K562 (cell line): Measurements from ENCODE around the gene GRIK1. TPM values are rescaled to one million over a fixed set of nuclear protein-coding genes. Genes with fewer than 3 reads are reported as not detected.

Experiments used
- ATAC-seq: fragments of 200-7000 bp; cut with Tn5 transposase; 3 replicates; pipeline ENCODE4 v1.9.1; 2020; ENCODE audit warnings: moderate library complexity
- BruUV-seq: library from RNA; stranded (reverse); fragments of 400-500 nt; replicated peaks from 2 replicates; lab custom pipeline; 2021; lab: Mats Ljungman, UMichigan
- CTCF ChIA-PET: fragments of 300-600 bp; formaldehyde crosslinking; extraction: SDS; loops from one replicate; lab custom pipeline; 2021; ENCODE audit warnings: low intra/inter-chr PET ratio; lab: Yijun Ruan, JAX
- POLR2A ChIA-PET: fragments of 300-600, 350-650 bp; sonication (Branson Sonifier 250); formaldehyde crosslinking; extraction: SDS; loops from one replicate; lab custom pipeline; 2021; ENCODE audit warnings: antibody characterized with exemption, inconsistent platforms; lab: Yijun Ruan, JAX
- DNase-seq, 4 experiments: peaks; one replicate each; pipeline versions ENCODE4 v3.0.0 to v3.0.0-alpha.2; 2011 to 2018; ENCODE audit warnings: low spot score in 3 of 4, mixed read lengths in 3 of 4; ENCODE audit errors: extremely low read depth in 1 of 4
- FAIRE-seq: peaks from 2 replicates; lab custom pipeline; 2011; peaks lifted over from hg19 to GRCh38; lab: Jason Lieb, UNC
- H2AFZ ChIP-seq: 2 replicates; pipeline ENCODE4 v1.6.0; 2011; ENCODE audit warnings: low read depth, low read length, control low read depth, inconsistent platforms
- H3K27ac ChIP-seq: fragments of 200-600 bp; 3 replicates; pipeline ENCODE4 v1.8.0; 2011; ENCODE audit warnings: low read depth, mild to moderate bottlenecking, control low read depth, inconsistent platforms, low read length, moderate library complexity, mixed read lengths; ENCODE audit errors: extremely low read depth
- H3K27me3 ChIP-seq, 2 experiments: fragments of 300-600 bp in 1 of 2; 2 replicates in 1 of 2; 3 replicates in 1 of 2; pipeline versions ENCODE4 v1.6.0 to v1.8.0; 2011; ENCODE audit warnings: inconsistent platforms in 2 of 2, low read length in 2 of 2, mild to moderate bottlenecking in 1 of 2, mixed read lengths in 1 of 2, moderate library complexity in 1 of 2; ENCODE audit not compliant: control insufficient read depth in 2 of 2, insufficient read depth in 2 of 2
- H3K36me3 ChIP-seq: fragments of 300-600 bp; 3 replicates; pipeline ENCODE4 v1.8.0; 2011; ENCODE audit warnings: mild to moderate bottlenecking, low read length, inconsistent platforms; ENCODE audit not compliant: control insufficient read depth, insufficient read depth
- H3K4me1 ChIP-seq, 2 experiments: fragments of 200-600 bp in 1 of 2; replicated peaks in 1 of 2; 2 replicates in 1 of 2; 3 replicates in 1 of 2; pipeline versions ENCODE4 v1.5.1 to v1.8.0; 2011; ENCODE audit warnings: inconsistent platforms in 2 of 2, low read length in 2 of 2, mild to moderate bottlenecking in 1 of 2, mixed read lengths in 1 of 2, moderate library complexity in 1 of 2; ENCODE audit not compliant: control insufficient read depth in 2 of 2, insufficient read depth in 2 of 2
- H3K4me2 ChIP-seq: 2 replicates; pipeline ENCODE4 v1.6.1; 2011; ENCODE audit warnings: low read length, control low read depth, inconsistent platforms, mixed read lengths; ENCODE audit not compliant: insufficient read depth
- H3K4me3 ChIP-seq: fragments of 200-600 bp; sonication (generic), shearing (Covaris generic); 2 replicates; pipeline ENCODE4 v1.5.1; 2016; ENCODE audit warnings: control low read depth, inconsistent platforms
- H3K79me2 ChIP-seq: fragments of 200-600 bp; 3 replicates; pipeline ENCODE4 v1.8.0; 2011; ENCODE audit warnings: low read length, inconsistent platforms; ENCODE audit not compliant: control insufficient read depth, insufficient read depth
- H3K9ac ChIP-seq, 2 experiments: 2 replicates each; pipeline versions ENCODE4 v1.6.0 to v1.6.1; 2011; ENCODE audit warnings: low read depth in 2 of 2, low read length in 2 of 2, control low read depth in 1 of 2, inconsistent platforms in 1 of 2, mild to moderate bottlenecking in 1 of 2, mixed read lengths in 1 of 2; ENCODE audit not compliant: insufficient read depth in 1 of 2
- H3K9me1 ChIP-seq: one replicate; pipeline ENCODE4 v1.6.0; 2011; ENCODE audit warnings: inconsistent platforms, mild to moderate bottlenecking, low read length, moderate library complexity; ENCODE audit not compliant: control insufficient read depth, insufficient read depth
- H3K9me3 ChIP-seq: replicated peaks from 2 replicates; pipeline ENCODE4 v1.5.1; 2011; ENCODE audit warnings: low read depth, low read length, inconsistent platforms; ENCODE audit not compliant: control insufficient read depth, insufficient read depth
- H4K20me1 ChIP-seq: replicated peaks from 2 replicates; pipeline ENCODE4 v1.6.1; 2011; ENCODE audit warnings: low read length, inconsistent platforms, mixed read lengths; ENCODE audit not compliant: control insufficient read depth, insufficient read depth
- C11orf30 ChIP-seq: fragments of 450-650 bp; IDR thresholded peaks from 2 replicates; pipeline ENCODE4 v1.6.1; 2016; ENCODE audit warnings: low read depth, mild to moderate bottlenecking
- CEBPB ChIP-seq: fragments of 450-650 bp; IDR thresholded peaks from 2 replicates; pipeline ENCODE4 v1.6.1; 2016; ENCODE audit warnings: missing genetic modification characterization, missing compliant biosample characterization
- COPS2 ChIP-seq: fragments of 450-650 bp; conservative IDR thresholded peaks from 2 replicates; pipeline ENCODE4 v1.6.1; 2016; ENCODE audit warnings: mild to moderate bottlenecking, moderate library complexity
- E2F8 ChIP-seq: fragments of 450-650 bp; IDR thresholded peaks from 2 replicates; pipeline ENCODE4 v1.7.1; 2018; ENCODE audit warnings: mild to moderate bottlenecking, low read depth; ENCODE audit not compliant: partially characterized antibody
- FOXK1 ChIP-seq: sonication (generic); formaldehyde crosslinking; IDR thresholded peaks from 2 replicates; pipeline ENCODE4 v1.8.0; 2022; ENCODE audit warnings: missing genetic modification reagents, mild to moderate bottlenecking, borderline replicate concordance
- KDM1A ChIP-seq, 2 experiments: fragments of 450-650 bp; IDR thresholded peaks; 2 replicates each; pipeline ENCODE4 v1.6.1; 2016; ENCODE audit warnings: mild to moderate bottlenecking in 2 of 2
- MAFF ChIP-seq: IDR thresholded peaks from 2 replicates; pipeline ENCODE4 v1.6.1; 2012; ENCODE audit warnings: low read length, improper control_type of control experiment
- MAFG ChIP-seq: fragments of 450-650 bp; conservative IDR thresholded peaks from 2 replicates; pipeline ENCODE4 v1.6.1; 2016; ENCODE audit warnings: missing genetic modification characterization, missing compliant biosample characterization
- MAFK ChIP-seq: IDR thresholded peaks from 2 replicates; pipeline ENCODE4 v1.6.1; 2011; ENCODE audit warnings: low read length, improper control_type of control experiment
- PHF8 ChIP-seq: fragments of 200-600 bp; sonication (generic); IDR thresholded peaks from 2 replicates; pipeline ENCODE4 v1.6.1; 2012; ENCODE audit warnings: mixed run types, mild to moderate bottlenecking, inconsistent platforms, low read length, moderate library complexity, borderline replicate concordance
- SOX6 ChIP-seq: fragments of 450-650 bp; IDR thresholded peaks from 2 replicates; pipeline ENCODE4 v1.6.1; 2014; ENCODE audit warnings: mild to moderate bottlenecking
- ZBTB34 ChIP-seq: fragments of 250-450 bp; sonication (Bioruptor Pico); IDR thresholded peaks from 2 replicates; pipeline ENCODE4 v1.8.0; 2021; ENCODE audit warnings: mild to moderate bottlenecking, moderate library complexity
- ZFP1 ChIP-seq: fragments of 450-650 bp; formaldehyde crosslinking; IDR thresholded peaks from 2 replicates; pipeline ENCODE4 v1.4.0; 2020; ENCODE audit warnings: mild to moderate bottlenecking, mixed read lengths
- ZNF316 ChIP-seq: fragments of 450-650 bp; IDR thresholded peaks from 2 replicates; pipeline ENCODE4 v1.6.1; 2016
- WGBS: fragments of 100-300 bp; shearing (Covaris generic); methylation state at CpG from one replicate; pipeline ENCODE4 v1.1.6; 2016; ENCODE audit warnings: low coverage, mixed read lengths; ENCODE audit not compliant: insufficient coverage; ENCODE audit errors: missing lambda C conversion rate; 5-methylcytosine and 5-hydroxymethylcytosine counted together
- in situ Hi-C: fragments of 300-500 bp; cut with MboI; formaldehyde crosslinking; loops from 4 replicates; pipeline ENCODE4 v1.15.0; 2018; ENCODE audit warnings: inconsistent platforms, mixed read lengths
- intact Hi-C: fragments of 100-400 bp; cut with micrococcal nuclease; formaldehyde crosslinking; loops from 2 replicates; pipeline ENCODE4 v1.14.2; 2022
- polyA plus RNA-seq, 8 experiments: library from polyadenylated mRNA; depleted of rRNA in 4 of 8; stranded (reverse) in 5 of 8; unstranded in 3 of 8; fragments of >200 nt; fragmentation: Nextera tagmentation in 2 of 8; fragmentation: Illumina TruSeq in 1 of 8; extraction: Ambion mirVana in 2 of 8; extraction: Trizol in 1 of 8; gene quantifications; 2 replicates each; pipeline versions ENCODE4 v1.2.1 to v1.2.3, GENCODE V29; 2011 to 2014; ENCODE audit warnings: inconsistent platforms in 1 of 8, missing spikeins in 1 of 8
- total RNA-seq, 7 experiments: library from RNA; depleted of rRNA in 6 of 7; stranded (reverse); fragments of >200 nt in 6 of 7; fragmentation: Illumina TruSeq in 2 of 7; extraction: Trizol in 2 of 7; gene quantifications; 2 replicates each; pipeline versions ENCODE4 v1.2.1 to v1.2.3, GENCODE V29; 2011 to 2021; ENCODE audit warnings: low replicate concordance in 1 of 7

The GRIK1 gene
- total and polyA plus RNA-seq, 9 of the 15 experiments (the other 6 are each of a cell fraction or from before 2014, with no cell fraction given) = 0.17 to 2.8 (median 0.53) TPM

GRCh38 chr21:29704719-29705118 is 235.1 kb downstream of the GRIK1 start:
- Histone ChIP-seq H3K27me3 (no peaks in the 10 kb centered on the region), H3K27ac (no peak overlapping the region), H3K4me1 (no peaks in the 10 kb centered on the region), H3K9me1 (no peaks in the 10 kb centered on the region), H3K4me3 (no peak overlapping the region), H3K79me2 (no peaks in the 10 kb centered on the region), H3K9ac (no peak overlapping the region), H3K4me2 (no peak overlapping the region), H2AFZ (0 out of 2 replicates have a peak overlapping the region, but pooled peaks have one; percentile 29), H4K20me1 (no peaks in the 10 kb centered on the region), H3K9me3 (no peaks in the 10 kb centered on the region; the same call in 1 of the 2 replicates), H3K36me3 (no peaks in the 10 kb centered on the region)
- ATAC-seq (no peak), DNase-seq (no peak), FAIRE-seq (no peak)
- ChIA-PET CTCF (no interaction called here), POLR2A (interaction anchor here (2.1 kb wide), 1 partner anchor 13 kb away, joined by 8 read pairs; no protein-coding TSS in a partner anchor)
- intact Hi-C loops (no loop called here), in situ Hi-C loops (no loop called here)
- WGBS = 27% methylated on average over 1 of the region's 1 CpG
- no peak for TF ChIP-seq SOX6
- TF ChIP-seq KDM1A (IDR thresholded peaks at IDR 0.05) = 0 out of 4 replicates have a peak, but pooled peaks of 1 of the 2 experiments have one; percentile 24
- BruUV-seq = no TSS peak

DNA sequence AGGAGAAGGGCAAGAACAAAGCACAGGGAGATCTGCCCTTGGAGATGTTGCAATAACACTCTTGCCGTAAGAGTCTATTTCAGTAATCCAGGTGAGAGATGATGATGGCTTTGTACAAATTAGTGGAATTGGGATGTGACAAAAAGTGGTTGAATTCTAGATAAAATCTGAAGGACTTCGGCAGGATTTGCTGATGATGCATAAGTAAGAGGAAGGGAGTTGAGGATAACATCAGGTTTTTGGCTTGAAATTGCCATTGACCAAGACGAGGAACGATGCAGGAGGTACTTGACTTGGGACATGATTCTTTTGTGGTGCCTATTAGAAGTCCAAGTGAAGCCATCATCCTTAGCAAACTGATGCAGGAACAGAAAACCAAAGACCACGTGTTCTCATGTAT is 238.1 kb downstream of the GRIK1 start:
- intact Hi-C loops = no loop called here
- no peak overlapping the region for H3K27ac ChIP-seq
- H3K79me2 ChIP-seq = no peaks in the 10 kb centered on the region
- no peaks in the 10 kb centered on the region for H3K36me3 ChIP-seq
- no peaks in the 10 kb centered on the region for H3K4me1 ChIP-seq
- H3K4me3 ChIP-seq = no peak overlapping the region
- peak overlapping the region; percentile 29; the same call in 1 of the 2 replicates for H2AFZ ChIP-seq
- DNase-seq = no peak
- H3K9me3 ChIP-seq = no peaks in the 10 kb centered on the region; the same call in 1 of the 2 replicates
- ChIA-PET POLR2A (interaction anchor here (1.2 kb wide), 1 partner anchor 20 kb away, joined by 3 read pairs; no protein-coding TSS in a partner anchor), CTCF (no interaction called here)
- WGBS = 45% methylated on average over 5 of the region's 5 CpGs
- no peak overlapping the region for H3K9ac ChIP-seq
- no peak for FAIRE-seq
- no peak overlapping the region for H3K4me2 ChIP-seq
- no peaks in the 10 kb centered on the region for H4K20me1 ChIP-seq
- H3K27me3 ChIP-seq = no peaks in the 10 kb centered on the region
- peak; percentile 69 for TF ChIP-seq MAFF
- TF ChIP-seq COPS2 = no peak
- TF ChIP-seq MAFG = peak; percentile 77
- TF ChIP-seq CEBPB (tag) = peak; percentile 69
- peak; percentile 65 for TF ChIP-seq MAFK
- no peak for TF ChIP-seq PHF8
- TF ChIP-seq E2F8 = no peak
- TF ChIP-seq C11orf30 = peak; percentile 87
- no peak for TF ChIP-seq ZFP1 (CRISPR knock-in tag)
- TF ChIP-seq FOXK1 (CRISPR knock-in tag) = no peak
- no peak for TF ChIP-seq ZBTB34 (CRISPR knock-in tag)
- TF ChIP-seq ZNF316 = peak; percentile 93
- in situ Hi-C loops = no loop called here
- ATAC-seq = no peak
- no TSS peak for BruUV-seq
- no peaks in the 10 kb centered on the region for H3K9me1 ChIP-seq
